B cell (primary cell): ENCODE results near the gene CEP164.

Experiments used
- EZH2 ChIP-seq: IDR thresholded peaks from 2 replicates; pipeline ENCODE4 v1.6.1; 2012; ENCODE audit warnings: borderline replicate concordance, low read depth, mild to moderate bottlenecking, moderate library complexity, low read length; ENCODE audit not compliant: insufficient read depth, poor library complexity, severe bottlenecking
- TF ChIP-seq, protein P1 (sequence below): fragments of 200-600 bp; IDR thresholded peaks from one replicate; pipeline ENCODE4 v1.8.0; 2022; ENCODE audit warnings: antibody characterized with exemption, mild to moderate bottlenecking

DNA sequence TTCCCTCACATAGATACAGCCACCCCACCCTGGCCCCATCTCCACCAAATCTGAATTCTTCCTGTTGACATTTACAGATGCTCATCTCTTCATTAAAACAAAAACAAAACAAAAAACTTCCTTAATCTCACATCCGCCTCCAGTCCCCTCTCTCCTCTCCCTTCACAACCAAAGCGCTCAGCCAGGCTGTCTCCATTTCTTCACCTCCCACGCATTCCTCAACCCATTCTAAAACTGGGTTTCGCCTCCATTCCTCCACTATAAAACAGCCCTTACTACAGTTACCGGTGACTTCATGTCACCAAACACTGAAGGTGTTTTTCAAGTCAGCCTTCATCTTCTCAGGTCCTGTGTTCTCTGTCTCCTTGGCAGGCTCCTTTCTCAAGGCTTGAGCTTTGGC is 26.9 kb upstream of the CEP164 start:
- TF ChIP-seq, protein P1, sequence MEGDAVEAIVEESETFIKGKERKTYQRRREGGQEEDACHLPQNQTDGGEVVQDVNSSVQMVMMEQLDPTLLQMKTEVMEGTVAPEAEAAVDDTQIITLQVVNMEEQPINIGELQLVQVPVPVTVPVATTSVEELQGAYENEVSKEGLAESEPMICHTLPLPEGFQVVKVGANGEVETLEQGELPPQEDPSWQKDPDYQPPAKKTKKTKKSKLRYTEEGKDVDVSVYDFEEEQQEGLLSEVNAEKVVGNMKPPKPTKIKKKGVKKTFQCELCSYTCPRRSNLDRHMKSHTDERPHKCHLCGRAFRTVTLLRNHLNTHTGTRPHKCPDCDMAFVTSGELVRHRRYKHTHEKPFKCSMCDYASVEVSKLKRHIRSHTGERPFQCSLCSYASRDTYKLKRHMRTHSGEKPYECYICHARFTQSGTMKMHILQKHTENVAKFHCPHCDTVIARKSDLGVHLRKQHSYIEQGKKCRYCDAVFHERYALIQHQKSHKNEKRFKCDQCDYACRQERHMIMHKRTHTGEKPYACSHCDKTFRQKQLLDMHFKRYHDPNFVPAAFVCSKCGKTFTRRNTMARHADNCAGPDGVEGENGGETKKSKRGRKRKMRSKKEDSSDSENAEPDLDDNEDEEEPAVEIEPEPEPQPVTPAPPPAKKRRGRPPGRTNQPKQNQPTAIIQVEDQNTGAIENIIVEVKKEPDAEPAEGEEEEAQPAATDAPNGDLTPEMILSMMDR: no peak
- no peak for TF ChIP-seq EZH2
